Measurements from ENCODE around the gene ITGB7.
"Not testable (repeated sequence)": the region's sequence is repeated elsewhere in the genome, so short reads cannot be mapped to it uniquely, and the experiment has no call there.

ITGB7 gene

DNA sequence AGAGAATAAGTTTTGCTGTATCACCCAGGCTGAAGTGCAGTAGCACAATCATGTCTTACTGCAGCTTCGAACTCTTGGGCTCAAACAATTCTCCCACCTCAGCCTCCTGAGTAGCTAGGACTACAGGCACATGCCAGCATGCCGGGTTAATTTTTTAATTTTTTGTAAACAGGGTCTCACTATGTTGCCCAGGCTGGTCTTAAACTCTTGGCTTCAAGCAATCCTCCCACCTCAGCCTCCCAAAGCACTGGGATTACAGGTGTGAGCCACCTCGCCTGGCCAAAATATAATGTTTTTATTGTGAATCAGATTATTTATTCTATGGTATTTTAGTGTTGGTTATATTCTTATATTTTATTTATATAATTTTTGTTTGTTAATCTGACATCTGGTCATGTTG lies 30.3 kb downstream of the ITGB7 start:
- DNase-seq = no peak

DNA sequence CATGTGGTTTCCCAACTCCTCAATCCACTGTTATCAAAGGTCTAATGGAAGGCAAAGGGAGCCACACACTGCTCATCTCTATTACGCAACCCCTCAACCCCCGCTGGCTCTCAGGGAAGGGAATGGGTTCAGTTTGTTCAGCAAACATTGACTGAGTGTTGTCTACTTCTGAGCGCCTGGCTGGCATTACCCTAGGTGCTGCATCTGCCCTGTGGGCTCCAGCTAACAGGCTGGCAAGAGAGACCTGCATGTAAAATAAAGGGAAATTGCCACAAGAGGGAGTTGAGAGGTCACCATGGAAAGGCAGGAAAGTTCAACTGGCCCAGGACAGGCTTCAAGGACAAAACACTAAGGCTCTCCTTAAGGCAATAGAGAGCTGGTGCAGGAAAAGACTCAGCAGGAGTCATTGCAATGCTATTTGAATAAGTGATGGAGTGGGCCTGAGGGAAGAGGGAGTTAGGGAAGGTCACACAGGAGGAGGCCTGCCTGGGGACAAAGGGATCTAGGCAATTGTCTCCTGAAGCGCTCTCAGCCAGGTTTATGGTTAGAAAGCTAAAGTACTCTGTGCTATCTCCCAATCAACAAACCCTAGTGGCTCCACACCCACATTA lies 32.1 kb downstream of the ITGB7 start:
- DNase-seq = no peak

DNA sequence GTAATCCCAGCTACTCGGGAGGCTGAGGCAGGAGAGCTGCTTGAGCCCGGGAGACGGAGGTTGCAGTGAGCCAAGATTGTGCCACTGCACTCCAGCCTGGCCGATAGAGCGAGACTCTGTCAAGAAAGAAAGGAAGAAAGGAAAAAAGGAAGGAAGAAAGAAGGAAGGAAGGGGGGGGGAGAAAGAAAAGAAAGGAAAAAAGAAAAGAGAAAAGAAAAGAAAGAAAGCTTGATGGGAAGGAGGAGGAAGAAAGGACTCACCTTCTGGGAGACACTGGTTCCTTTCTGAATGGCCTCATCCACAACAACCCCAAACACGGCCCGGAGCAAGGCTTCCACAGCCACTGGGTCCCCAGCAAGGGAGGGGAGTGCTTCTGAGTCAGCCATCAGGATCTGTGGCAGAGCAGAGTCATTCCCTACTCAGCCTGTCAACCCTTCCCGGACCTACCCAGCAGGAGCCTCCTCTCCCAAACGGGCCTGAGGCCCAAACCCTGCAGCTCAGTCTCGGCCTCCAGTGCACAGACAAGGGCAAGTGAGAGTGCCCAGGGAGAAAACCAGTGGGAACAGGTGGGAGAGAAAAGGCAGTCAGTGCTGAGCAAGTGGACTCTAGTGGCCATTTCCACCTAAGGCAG lies 33.9 kb downstream of the ITGB7 start:
- DNase-seq = no peak

DNA sequence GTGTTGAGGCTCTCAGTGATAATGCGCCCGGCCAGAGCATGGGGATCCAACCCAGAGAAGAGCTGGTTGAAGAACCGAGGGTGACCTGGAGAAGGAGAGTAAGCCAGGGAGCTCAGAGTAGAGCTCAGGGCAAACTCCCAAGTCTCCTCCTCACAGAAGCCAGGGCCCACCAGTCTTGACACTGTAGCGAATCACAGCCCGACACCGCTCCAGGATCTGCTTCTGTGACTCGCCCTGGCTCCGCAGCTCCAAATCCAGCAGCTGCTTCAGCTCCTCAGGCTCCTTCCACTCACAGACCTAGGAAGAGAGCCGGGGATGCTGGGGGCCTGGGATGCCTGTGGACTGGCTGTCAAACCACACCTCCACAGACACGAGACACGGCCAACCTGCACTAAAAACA lies 34.7 kb downstream of the ITGB7 start:
- DNase-seq = no peak

DNA sequence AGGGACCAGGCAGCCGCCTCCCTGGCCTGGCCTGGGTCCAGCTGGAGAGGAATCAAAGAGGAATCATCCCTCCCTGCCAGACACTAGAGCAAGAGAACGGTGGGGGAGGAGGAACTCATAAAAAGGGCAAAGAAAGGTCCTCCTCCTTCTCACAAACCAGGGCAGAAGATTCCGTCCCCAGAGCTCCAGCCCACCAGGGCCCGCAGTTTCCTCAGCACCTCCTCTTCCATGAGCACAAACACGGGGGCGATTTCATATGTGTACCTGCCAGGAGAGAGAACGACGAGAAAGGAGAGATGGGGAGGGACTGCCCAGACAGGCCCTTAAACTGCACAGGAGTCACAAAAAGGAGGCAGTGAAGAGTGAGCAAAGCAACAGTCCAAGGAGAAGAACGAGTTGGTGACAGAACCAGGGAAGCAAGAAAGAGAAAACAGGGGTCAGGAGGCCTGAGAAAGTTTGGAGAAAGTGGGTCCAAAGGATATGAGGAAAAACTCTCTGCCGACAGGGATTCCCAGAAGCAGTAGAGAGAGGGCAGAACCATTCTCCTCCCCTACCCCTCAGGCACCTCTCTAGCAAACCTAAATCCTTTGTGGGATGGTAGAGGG lies 35.2 kb downstream of the ITGB7 start:
- DNase-seq = no peak

DNA sequence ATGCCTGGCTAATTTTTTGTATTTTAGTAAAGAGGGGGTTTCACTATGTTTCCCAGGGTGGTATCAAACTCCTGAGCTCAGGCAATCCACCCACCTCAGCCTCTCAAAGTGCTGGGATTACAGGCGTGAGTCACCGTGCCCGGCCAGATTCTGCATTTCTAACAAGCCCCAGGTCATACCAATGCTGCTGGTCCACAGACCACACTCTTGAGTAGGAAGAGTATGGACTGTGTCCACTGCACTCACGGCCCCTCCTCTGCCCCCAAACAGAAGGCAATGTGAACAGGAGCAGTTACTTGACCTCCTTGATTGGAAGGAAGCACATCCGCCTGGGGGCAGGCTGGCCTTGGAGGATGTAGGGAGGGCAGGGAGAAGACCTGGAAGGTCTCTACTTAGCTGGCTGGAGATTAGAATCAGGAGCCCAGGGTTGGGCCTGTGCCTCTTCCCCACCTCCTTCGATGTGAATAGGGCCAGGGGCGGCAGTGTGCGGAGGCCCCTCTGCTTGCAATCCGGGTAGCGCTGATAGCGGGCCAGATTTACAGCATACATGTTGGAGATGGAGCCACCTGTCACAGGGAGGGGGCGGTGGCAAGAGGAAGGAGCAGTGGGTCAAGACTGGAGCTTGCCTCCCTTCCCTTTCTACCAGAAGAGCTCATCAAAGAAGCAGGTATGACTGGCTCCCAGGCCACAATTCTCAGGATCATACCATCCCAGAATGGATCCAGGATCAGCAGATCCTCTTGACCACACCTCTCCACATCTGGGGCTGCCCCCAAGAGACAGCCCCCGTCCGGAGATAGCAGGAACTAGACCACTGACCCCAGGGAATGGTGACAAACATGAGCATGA lies 36.0 kb downstream of the ITGB7 start:
- DNase-seq = no peak

DNA sequence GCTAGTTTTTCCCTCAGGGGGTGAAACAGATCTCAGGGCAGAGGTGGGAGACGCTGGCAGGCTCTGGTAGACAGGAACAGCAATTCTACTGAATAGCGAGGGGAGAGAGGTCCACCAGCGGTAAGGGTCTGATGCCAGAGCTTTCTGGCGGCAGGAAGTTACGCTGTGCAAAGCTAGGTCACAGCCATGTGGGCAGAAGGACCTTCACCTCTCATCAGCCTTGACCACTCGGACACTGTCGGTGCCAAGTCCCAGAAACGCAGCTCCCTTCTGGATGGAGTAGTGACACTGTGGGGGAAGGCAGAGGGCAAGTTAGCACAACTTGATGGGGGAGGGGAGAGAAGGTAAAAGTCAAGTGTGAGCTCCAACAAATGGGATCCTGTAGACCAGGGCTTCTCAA lies 36.8 kb downstream of the ITGB7 start:
- DNase-seq = no peak

DNA sequence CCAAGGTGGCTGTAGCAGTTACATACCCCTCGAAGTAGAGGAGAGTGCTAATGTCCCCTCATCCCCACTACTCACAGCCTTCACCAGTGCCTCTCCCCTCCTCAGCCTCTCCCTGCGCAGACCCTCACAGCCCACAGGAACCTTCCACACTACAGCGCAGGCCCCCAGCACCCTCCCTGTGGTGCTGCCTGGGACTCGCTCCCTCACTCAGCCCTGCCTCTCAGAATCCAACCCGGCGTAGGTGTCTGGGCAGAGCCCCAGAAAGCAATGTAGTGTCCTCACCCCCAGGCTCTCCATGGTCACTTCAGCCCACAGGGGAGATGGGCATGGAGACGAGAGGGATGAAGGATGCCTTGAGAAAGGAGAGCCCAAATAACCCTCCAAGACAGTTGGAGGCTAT lies 37.4 kb downstream of the ITGB7 start:
- no peak for DNase-seq

DNA sequence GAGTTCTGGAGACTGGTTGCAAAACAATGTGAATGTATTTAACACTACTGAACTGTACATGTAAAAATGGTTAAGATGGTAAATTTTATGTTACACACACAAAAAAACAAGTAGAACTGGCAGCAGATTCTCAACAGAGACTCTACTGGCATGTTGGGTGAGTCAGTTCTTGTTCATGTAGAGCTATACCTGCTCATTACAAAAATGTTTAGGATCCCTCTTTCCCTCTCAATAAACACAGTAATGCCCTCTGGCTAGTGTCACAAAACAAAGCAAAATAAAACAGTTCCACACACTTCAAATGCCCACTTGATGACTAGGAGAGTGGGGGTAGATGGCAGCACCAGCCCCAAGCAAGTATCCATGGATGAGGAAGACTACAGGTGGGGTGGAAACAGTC lies 40.2 kb downstream of the ITGB7 start:
- no peak for DNase-seq

DNA sequence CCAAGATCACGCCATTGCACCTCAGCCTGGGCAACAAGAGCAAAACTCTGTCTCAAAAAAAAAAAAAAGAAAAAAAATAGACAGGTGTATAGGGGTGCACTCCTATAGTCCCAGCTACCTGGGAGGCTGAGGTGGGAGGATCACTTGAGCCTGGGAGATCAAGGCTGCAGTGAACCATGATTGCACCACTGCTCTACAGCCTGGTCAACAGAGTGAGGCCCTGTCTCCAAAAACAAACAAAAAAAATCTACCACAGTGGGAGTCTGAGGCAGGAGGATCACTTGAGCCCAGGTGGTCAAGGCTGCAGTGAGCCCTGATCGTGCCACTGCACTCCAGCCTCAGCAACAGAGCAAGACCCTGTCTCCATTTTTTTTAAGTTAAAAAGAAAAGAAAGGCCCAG lies 44.0 kb downstream of the ITGB7 start:
- not testable (repeated sequence) for DNase-seq

DNA sequence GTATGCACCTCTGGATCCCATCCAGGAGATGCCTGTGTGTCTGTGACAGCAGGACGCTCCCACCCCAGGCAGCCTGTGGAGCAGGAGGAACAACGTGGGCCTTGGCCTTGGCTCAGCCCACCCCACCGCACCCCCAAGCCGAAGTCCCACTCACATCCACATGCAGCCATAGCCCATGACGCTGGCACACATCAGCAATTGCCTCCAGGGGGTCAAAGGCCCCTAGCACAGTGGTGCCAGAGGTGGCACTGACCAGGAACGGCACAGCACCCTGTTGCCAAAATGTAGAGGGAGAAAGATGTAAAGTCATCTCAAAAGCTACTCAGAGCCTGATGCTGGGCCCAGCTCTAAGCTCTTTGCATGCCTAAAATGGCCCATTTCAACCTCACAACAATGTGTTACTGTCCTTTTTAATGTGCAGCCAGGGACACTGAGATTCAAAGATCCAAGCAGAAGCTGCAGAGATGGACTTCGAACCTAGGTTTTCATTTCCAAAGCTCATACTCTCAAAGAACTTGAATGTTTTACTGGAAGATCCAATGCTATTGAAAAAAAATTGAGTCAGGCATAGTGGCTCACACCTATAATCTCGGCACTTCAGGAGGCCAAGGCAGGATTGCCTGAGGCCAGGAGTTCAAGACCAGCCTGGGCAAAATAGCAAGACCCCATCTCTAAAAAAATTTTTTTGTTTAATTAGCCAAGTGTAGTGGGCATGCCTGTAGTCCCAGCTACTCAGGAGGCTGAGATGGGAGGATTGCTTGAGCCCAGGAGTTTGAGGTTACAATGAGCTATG lies 45.7 kb downstream of the ITGB7 start:
- DNase-seq = no peak

DNA sequence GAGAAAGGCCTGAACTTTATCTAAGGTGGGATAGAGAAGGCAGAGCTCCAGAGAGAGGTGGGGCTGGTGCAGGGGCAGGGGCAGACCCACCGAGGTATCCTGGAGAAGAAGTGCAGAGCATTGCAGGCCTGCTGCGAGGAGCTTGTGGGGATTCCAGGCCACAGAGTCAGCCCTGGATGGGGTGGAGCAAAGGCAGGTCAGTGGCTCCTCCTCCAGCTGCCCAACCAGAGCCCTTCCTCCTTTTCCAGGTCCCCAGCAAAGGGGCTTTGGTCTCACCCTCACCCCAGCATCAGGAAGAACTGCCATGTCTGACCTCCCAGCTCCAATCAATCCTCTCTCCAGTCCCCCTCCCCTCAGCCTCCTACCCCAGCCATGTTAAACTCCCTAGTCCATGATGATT lies 46.4 kb downstream of the ITGB7 start:
- no peak for DNase-seq

DNA sequence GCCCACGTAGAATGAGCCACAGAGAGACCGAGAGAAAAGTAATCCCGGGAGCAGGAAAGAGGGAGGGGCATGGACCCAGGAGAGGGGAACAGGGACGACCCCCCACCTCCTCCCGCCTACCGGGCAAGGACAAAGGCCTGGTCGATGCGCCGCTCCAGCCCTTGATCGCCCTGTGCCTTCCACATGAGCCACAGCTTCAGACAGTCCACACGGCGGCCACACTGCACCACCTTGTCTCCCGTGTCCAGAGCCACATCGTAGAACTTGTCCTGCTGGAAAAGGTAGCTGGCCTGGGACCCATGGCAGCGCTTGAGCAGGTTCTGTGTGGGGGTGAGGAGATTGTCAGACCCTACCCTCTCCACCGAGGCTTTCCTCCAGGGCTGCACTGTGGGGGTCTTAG lies 47.1 kb downstream of the ITGB7 start:
- DNase-seq = no peak

DNA sequence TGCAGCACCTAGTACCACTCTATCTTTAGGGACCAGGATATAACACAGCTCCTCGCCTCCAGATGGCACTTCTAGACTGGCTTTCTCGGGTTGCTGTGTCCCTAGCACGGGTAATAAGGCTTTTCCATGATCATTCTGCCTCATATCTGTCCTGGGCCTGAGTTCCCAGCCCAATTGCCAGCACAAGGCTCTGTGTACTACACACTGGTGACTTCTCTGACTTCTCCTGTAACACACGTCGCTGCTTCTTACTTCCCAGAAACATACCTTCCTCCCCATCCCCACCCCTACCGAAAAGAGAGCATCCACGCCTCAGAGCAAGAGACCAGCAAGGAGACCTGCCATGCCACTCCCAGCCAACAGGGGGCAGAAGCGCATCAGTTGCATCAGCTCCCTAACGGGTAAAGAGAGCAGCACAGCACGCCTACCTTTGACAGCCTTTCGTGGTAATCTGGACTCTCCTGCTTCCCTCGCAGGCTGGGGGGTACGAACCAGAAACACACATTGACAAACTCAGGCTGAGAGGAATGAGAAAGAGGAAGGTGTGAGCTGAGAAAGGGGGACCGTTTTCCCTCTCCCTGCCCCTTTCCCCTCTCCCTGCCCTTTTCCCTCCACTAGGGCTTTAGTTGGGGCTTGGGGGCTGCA lies 47.7 kb downstream of the ITGB7 start:
- DNase-seq = peak; percentile 21

DNA sequence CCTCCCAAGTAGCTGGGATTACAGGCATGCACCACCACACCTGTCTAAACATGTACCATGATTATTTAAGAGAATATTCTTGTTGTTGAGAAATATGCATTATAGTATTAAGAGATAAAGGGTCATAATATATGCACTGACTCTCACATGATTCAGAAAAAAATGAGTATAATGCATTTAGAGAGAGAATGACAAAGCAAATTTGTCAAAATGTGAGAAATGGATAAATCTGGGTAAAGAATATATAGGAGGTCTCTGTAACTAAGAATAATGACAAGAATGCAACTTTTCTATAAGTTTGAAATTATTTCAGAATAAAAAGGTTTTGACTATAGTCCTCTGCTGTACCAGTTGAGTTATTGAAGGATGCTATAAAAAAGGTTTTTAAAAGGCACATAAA lies 54.7 kb downstream of the ITGB7 start:
- no peak for DNase-seq

DNA sequence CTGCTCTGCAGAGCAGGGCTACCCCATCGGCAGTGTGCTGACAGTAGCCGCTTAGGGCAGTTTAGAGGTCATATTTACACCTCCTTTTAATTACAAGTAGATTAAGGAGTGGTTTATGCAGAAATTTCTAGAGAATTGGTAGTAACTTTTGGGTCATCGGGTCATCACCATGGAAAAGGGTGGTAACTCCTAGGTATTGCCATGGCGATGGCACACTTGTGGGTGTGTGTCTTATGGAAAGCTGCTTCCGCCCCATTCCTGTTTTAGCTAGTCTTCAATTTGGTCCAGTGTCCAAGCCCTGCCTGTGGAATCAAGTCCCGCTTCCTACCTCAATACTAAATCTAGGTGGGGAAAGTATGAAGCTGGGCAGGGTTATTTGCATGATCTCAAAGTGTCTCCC lies 56.0 kb downstream of the ITGB7 start:
- no peak for DNase-seq

DNA sequence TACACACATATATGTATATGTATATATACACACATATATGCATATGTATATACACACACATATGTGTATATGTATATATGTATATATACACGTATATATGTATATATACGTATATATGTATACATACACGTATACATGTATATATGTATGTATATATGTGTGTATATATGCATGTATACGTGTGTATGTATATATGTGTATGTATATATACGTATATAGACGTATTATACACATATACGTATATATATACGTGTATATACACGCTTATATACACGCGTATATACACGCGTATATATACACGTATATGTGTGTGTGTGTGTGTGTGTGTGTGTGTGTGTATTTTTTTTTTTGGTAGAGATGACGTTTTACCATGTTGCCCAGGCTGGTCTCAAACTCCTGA lies 59.4 kb downstream of the ITGB7 start:
- DNase-seq = no peak

DNA sequence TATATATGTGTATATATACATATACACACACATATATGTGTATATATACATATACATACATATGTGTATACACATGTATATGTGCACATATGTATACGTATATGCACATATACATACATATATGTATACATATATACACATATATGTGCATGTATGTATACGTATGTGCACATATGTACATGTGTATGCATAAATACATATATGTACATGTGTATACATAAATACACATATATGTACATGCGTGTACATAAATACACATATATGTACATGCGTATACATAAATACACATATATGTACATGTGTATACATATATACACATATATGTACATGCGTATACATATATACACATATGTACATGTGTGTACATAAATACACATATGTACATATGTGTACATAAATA lies 59.9 kb downstream of the ITGB7 start:
- no peak for DNase-seq

DNA sequence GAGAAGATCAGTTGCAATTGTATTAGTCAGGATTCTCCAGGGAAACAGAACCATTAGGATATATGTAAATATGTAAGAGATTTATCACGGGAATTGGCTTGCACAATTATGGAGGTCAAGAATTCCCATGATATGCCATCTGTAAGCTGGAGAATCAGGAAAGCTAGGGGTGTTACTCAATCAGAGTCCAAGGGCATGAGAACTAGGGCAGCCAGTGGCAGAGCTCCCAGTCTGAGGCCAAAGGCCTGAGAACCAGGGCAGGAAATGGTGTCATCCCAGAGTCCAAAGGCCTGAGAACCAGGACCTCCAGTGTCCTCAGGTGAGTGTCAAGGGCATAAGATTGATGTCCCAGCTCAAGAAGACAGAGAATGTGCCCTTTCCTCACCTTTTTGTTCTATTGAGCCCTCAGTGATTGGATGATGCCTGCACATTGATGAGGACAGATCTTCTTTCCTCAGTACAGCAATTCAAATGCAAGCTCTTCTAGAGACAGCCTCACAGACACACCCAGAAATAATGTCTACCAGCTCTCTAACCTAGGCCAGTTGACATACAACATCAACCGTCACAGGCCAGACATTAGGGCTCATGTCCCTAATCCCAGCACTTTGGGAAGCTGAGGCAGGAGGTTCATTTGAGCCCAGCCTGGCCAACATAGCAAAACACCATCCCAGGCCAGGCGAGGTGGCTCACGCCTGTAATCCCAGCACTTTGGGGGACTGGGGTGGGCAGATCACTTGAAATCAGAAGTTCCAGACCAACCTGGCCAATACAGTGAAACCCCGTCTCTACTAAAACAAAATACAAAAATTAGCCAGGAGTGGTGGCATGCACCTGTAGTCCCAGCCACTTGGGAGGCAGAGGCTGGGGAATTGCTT lies 61.4 kb downstream of the ITGB7 start:
- no peak for DNase-seq

DNA sequence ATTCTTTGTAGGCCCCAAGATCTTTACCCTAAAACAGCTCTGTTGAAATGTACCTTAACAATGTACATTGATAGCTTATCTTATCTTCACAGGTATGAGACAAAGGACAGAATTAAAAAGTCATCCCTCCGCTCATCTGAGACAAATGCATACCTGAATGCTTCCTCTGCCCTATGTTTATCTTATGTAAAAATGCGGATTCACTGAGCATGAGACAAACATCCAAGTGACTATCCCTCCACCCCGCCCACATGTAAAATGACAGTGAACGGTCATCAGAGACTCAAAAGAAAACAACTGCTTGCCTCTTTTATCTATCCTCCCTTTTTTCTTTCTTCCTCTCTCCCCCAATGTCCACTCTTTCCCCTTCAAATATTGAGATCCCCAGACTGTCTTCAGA lies 63.7 kb downstream of the ITGB7 start:
- no peak for DNase-seq
